DOHH2 (cell line): ENCODE data around the gene GSTT2.

Experiments
- H3F3A ChIP-seq: fragments of 200-600 bp; sonication (generic), shearing (Covaris generic); 2 replicates; pipeline ENCODE4 v1.6.0; 2016; ENCODE audit warnings: antibody characterized with exemption, mild to moderate bottlenecking; ENCODE audit not compliant: control insufficient read depth, insufficient read depth
- H3K27ac ChIP-seq: fragments of 200-600 bp; sonication (generic); 2 replicates; pipeline ENCODE4 v1.5.1; 2014; ENCODE audit warnings: low read depth, mild to moderate bottlenecking, low read length, moderate library complexity
- H3K27me3 ChIP-seq: fragments of 200-600 bp; sonication (generic); 2 replicates; pipeline ENCODE4 v1.6.1; 2014; ENCODE audit warnings: mild to moderate bottlenecking, low read length, mixed read lengths; ENCODE audit not compliant: control insufficient read depth
- H3K36me3 ChIP-seq: fragments of 200-600 bp; sonication (generic); 2 replicates; pipeline ENCODE4 v1.6.1; 2014; ENCODE audit warnings: mild to moderate bottlenecking, low read length, moderate library complexity, mixed read lengths; ENCODE audit not compliant: control insufficient read depth
- H3K4me1 ChIP-seq: fragments of 200-600 bp; sonication (generic); 2 replicates; pipeline ENCODE4 v1.6.1; 2014; ENCODE audit warnings: mild to moderate bottlenecking, low read length, mixed read lengths; ENCODE audit not compliant: control insufficient read depth
- H3K4me2 ChIP-seq: fragments of 200-600 bp; sonication (generic); 2 replicates; pipeline ENCODE4 v1.6.0; 2014; ENCODE audit warnings: mild to moderate bottlenecking, low read length, moderate library complexity
- H3K4me3 ChIP-seq: fragments of 200-600 bp; sonication (generic); 2 replicates; pipeline ENCODE4 v1.5.1; 2014; ENCODE audit warnings: mild to moderate bottlenecking, low read length, mixed read lengths
- H3K79me2 ChIP-seq: fragments of 200-600 bp; sonication (generic); 2 replicates; pipeline ENCODE4 v1.6.1; 2014; ENCODE audit warnings: mild to moderate bottlenecking, low read length, mixed read lengths; ENCODE audit not compliant: control insufficient read depth
- H3K9me2 ChIP-seq: fragments of 200-600 bp; sonication (generic); replicated peaks from 2 replicates; pipeline ENCODE4 v1.6.1; 2014; ENCODE audit warnings: mild to moderate bottlenecking, low read length, mixed read lengths; ENCODE audit not compliant: control insufficient read depth
- H3K9me3 ChIP-seq: fragments of 200-600 bp; sonication (generic); 2 replicates; pipeline ENCODE4 v1.6.1; 2014; ENCODE audit warnings: antibody characterized with exemption, low read length, mixed read lengths; ENCODE audit not compliant: control insufficient read depth, insufficient read depth
- H4K20me1 ChIP-seq: fragments of 200-600 bp; sonication (generic); 2 replicates; pipeline ENCODE4 v1.6.0; 2014; ENCODE audit warnings: low read depth, mild to moderate bottlenecking, antibody characterized with exemption, low read length, moderate library complexity; ENCODE audit not compliant: control insufficient read depth, insufficient read depth
- CTCF ChIP-seq: fragments of 200-600 bp; sonication (generic); IDR thresholded peaks from one replicate; pipeline ENCODE4 v1.5.1; 2014; ENCODE audit warnings: antibody characterized with exemption, mild to moderate bottlenecking, low read depth, low read length; ENCODE audit not compliant: poor library complexity, severe bottlenecking
- EZH2phosphoT487 ChIP-seq: fragments of 200-600 bp; sonication (generic); IDR thresholded peaks from 2 replicates; pipeline ENCODE4 v1.6.1; 2017; ENCODE audit warnings: borderline replicate concordance, mild to moderate bottlenecking, antibody characterized with exemption, low read length, moderate library complexity, mixed read lengths

The GSTT2 gene

GRCh38 chr22:24002851-24003250, 22.9 kb downstream of the GSTT2 start:
- Histone ChIP-seq H3K4me2 (no peak overlapping the region), H3K27ac (no peak overlapping the region), H3K79me2 (no peaks in the 10 kb centered on the region), H3K36me3 (no peaks in the 10 kb centered on the region), H4K20me1 (no peaks in the 10 kb centered on the region), H3F3A (no peaks in the 10 kb centered on the region), H3K4me1 (no peaks in the 10 kb centered on the region), H3K4me3 (no peak overlapping the region), H3K9me3 (no peaks in the 10 kb centered on the region), H3K27me3 (0 out of 2 replicates have a peak, but pooled peaks cover 3% of the 10 kb centered on the region), H3K9me2 (no peaks in the 10 kb centered on the region)
- TF ChIP-seq CTCF (no peak), EZH2phosphoT487 (no peak)

GRCh38 chr22:24003887-24004286, 24.0 kb downstream of the GSTT2 start:
- no peak overlapping the region for H3K27ac ChIP-seq
- TF ChIP-seq EZH2phosphoT487 (no peak), CTCF (no peak)
- H4K20me1 ChIP-seq: no peaks in the 10 kb centered on the region
- no peak overlapping the region for H3K4me2 ChIP-seq
- H3K79me2 ChIP-seq: no peaks in the 10 kb centered on the region
- H3K4me1 ChIP-seq: no peaks in the 10 kb centered on the region
- H3K9me3 ChIP-seq: no peaks in the 10 kb centered on the region
- 0 out of 2 replicates have a peak, but pooled peaks cover 3% of the 10 kb centered on the region for H3K27me3 ChIP-seq
- no peak overlapping the region for H3K4me3 ChIP-seq
- H3K9me2 ChIP-seq: no peaks in the 10 kb centered on the region
- no peaks in the 10 kb centered on the region for H3K36me3 ChIP-seq
- H3F3A ChIP-seq: no peaks in the 10 kb centered on the region

GRCh38 chr22:24005201-24005600, 25.3 kb downstream of the GSTT2 start, which contains the start of gene GSTT4:
Gene GSTT4, minus strand, starts transcription at chr22:24005453. Its CDS starts 97 bp downstream, at chr22:24005356.
- TF ChIP-seq EZH2phosphoT487: no peak
- TF ChIP-seq CTCF: no peak
- H3K27ac ChIP-seq: no peak within 1 kb of the TSS
- H3F3A ChIP-seq: no peaks in the 10 kb centered on the region
- no peak within 1 kb of the TSS for H3K4me2 ChIP-seq
- no peaks in the 10 kb centered on the region for H3K79me2 ChIP-seq
- no peaks in the 10 kb centered on the region for H3K36me3 ChIP-seq
- no peaks in the 10 kb centered on the region for H3K9me2 ChIP-seq
- H3K4me1 ChIP-seq: no peaks in the 10 kb centered on the region
- H3K4me3 ChIP-seq: no peak within 1 kb of the TSS
- 0 out of 2 replicates have a peak, but pooled peaks cover 3% of the 10 kb centered on the region for H3K27me3 ChIP-seq
- no peaks in the 10 kb centered on the region for H4K20me1 ChIP-seq
- H3K9me3 ChIP-seq: peaks cover 6% of the 10 kb centered on the region; the same call in 1 of the 2 replicates
